ENCODE measurements around the gene CREG1. TPM values are rescaled to one million over a fixed set of nuclear protein-coding genes. Genes with fewer than 3 reads are reported as not detected.
"Not testable (repeated sequence)": the region's sequence is repeated elsewhere in the genome, so short reads cannot be mapped to it uniquely, and the experiment has no call there.

CREG1 gene
- total RNA-seq, 1 donor from 2014 or later = 68.3 TPM

GRCh38 chr1:167567663-167568062, 14.1 kb upstream of the CREG1 start:
- intact Hi-C loops (cut with DNase I) = no loop called here
- no peak for DNase-seq
- no peak for ATAC-seq (ENCODE audit: poor library complexity)

- no peak for ATAC-seq (ENCODE audit: poor library complexity)
- DNase-seq = no peak
- intact Hi-C loops (cut with DNase I) = no loop called here
These were observed 13.2 kb upstream of the CREG1 start for GRCh38 chr1:167566766-167567165.

- ATAC-seq (ENCODE audit: poor library complexity) (no peak), DNase-seq (no peak)
- intact Hi-C loops (cut with DNase I) = no loop called here
These were observed 12.4 kb upstream of the CREG1 start for GRCh38 chr1:167565922-167566321.

- DNase-seq (no peak), ATAC-seq (ENCODE audit: poor library complexity) (peak; percentile 70)
- intact Hi-C loops (cut with DNase I) = no loop called here
These were observed 11.2 kb upstream of the CREG1 start for GRCh38 chr1:167564612-167565270.

DNA sequence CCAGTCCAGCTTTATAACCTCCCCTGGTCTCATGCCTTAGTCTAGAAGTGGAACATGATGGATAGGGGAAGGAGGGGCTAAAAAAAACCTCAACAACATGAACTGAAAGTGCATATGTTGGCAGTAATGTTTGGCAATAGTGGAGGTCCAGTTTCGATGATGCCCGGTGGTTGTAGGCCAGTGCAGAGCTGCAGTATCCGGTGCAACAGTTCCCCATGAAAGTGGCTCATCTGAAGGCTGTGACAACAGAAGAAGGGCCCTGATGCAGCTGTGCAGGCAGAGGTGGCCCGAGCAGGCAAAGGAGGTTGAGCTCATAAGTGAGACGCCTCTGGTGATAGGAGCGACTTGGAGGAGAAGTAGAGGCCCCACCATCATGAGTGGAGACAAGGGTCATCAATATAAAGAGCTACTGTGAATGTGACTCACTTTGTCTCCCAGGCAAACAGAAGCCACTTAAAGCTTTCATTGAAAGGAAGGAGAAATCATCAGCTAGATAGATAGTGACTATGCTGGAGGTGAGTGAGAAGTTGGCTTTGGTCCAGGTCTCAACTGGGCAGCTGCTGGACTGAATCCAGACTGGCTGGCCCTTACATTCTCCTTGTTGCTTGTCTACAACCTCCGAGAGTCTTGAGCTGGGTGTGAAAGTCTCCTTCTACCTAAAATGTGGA, 10.2 kb upstream of the CREG1 start:
- ATAC-seq (ENCODE audit: poor library complexity) = peak; percentile 73

GRCh38 chr1:167562702-167563101, 9.1 kb upstream of the CREG1 start:
- intact Hi-C loops (cut with DNase I) = no loop called here
- DNase-seq (no peak), ATAC-seq (ENCODE audit: poor library complexity) (no peak)

More for the DNA sequence above, 10.2 kb upstream of the CREG1 start:
- intact Hi-C loops (cut with DNase I) = no loop called here
- peak; percentile 48 for DNase-seq

- intact Hi-C loops (cut with DNase I) = no loop called here
- ATAC-seq (ENCODE audit: poor library complexity) (no peak), DNase-seq (no peak)
These were observed 8.2 kb upstream of the CREG1 start for GRCh38 chr1:167561753-167562152.

DNA sequence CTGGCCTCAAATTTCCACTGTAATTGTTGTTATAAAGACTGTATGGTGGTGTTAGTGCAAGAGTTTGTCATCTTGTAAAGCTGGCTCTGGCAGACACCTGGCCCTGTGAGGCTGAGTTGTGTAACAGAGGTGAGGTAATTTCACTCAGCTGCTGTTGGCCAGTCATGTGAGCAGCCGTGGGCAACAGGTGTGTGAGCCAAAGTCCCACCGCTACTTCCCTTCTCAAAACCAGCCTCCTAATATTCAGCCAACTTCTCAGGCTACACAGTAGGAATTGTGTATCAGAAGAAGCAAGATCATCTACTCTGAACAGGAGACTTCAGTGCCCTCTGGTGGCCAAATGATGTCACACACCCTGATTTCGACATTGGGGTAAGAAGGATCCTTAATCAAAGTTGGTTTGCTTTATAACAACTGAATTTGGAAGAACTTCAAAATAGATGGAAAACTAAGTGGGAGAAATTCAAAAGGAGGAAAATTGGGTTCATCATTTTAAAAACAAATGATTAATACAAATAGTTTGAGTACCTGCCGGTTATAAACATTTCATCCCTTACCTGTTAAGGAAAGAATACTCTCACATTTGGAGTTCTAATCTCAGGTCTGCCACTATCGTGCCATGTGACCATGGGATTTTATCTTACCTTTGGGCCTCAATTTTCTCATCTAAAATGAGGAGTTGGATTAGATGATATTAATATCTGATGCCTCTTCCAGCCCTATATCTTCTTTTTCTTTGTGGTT, 2.6 kb upstream of the CREG1 start:
- peak; percentile 28 for ATAC-seq (ENCODE audit: poor library complexity)
- DNase-seq = peak; percentile 78
- intact Hi-C loops (cut with DNase I) = no loop called here

- intact Hi-C loops (cut with DNase I); ATAC-seq (ENCODE audit: poor library complexity); DNase-seq: not testable (repeated sequence)
These were observed 1.5 kb upstream of the CREG1 start for GRCh38 chr1:167555072-167555471.

DNA sequence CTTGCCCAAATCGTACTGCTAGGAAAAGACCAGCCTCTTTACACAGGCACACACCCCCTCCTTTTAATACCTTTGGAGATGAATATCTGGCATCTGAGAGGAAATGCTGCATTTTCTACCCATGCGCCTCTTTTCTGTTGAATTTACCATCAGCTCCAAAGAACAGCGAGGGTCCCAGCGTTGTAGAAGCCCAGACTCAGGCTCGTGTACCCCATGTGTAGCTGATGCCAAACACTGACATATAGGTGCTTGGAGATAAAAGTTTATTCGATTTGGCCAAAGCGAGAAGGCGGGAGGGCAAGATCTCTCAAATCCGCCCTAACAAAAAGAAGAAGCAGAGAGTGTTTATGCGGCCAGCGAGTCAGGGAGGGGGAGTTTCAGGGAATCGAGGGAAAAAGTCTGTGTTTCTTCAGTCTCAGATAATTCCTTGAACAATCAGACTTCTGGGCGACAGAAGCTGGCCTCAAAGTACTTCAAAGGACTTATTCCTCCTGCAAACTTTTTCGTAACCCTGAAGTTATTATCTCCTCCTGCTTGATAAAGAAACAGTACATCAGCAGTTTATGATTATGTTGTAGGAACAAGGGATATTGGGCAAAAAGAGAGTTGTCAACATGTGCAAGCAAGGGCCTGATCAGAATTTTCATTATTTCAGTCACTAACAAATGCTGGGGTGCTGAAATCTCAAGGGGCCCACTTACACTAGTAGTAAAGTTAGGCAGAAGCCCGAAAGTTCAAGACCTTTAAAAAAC, 642 bp upstream of the CREG1 start:
- DNase-seq = no peak
- intact Hi-C loops (cut with DNase I) = no loop called here
- no peak for ATAC-seq (ENCODE audit: poor library complexity)

GRCh38 chr1:167551362-167551761, 2.2 kb downstream of the CREG1 start:
- no peak for ATAC-seq (ENCODE audit: poor library complexity)
- intact Hi-C loops (cut with DNase I) = no loop called here
- DNase-seq = no peak

DNA sequence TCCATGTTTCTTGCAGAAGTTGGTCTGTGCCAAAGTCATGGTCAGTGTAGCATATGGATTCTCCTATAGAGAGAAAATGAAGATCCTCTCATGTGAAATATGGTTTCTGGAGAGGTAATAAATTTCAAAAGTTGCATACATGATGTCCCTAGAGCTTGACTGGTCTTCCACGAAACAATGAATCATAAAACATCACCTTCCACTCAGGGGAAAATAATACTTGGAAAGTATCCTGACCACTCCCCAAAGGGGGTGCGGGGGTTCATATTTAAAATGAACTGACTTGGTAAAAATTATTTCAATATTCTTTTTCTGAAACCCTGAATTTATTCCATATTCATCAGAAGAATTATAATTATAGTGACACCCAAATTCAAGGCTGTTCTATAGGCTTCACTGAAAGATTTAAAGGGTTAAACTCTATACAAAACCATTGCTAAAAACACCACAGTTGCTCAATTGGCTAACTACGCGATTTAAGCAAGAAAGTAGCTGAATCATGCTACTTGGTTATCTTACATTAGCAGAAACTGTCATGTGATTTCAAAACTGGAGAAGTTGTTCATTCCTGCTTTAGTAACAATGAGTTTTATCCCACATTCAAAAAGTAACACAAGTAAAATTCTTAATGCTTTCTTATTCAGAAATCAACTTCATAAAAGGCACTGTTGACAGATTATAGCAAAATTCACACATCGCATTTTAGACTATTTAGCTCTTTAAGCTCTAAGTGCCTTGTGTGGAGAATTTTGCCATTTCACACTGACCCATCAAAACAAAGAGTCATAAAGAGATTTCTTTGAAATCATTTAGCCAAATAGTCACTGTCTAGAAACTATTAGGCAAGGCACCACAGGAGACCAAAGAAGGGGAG, 5.3 kb downstream of the CREG1 start:
- peak; percentile 39 for ATAC-seq (ENCODE audit: poor library complexity)
- intact Hi-C loops (cut with DNase I) = no loop called here

DNA sequence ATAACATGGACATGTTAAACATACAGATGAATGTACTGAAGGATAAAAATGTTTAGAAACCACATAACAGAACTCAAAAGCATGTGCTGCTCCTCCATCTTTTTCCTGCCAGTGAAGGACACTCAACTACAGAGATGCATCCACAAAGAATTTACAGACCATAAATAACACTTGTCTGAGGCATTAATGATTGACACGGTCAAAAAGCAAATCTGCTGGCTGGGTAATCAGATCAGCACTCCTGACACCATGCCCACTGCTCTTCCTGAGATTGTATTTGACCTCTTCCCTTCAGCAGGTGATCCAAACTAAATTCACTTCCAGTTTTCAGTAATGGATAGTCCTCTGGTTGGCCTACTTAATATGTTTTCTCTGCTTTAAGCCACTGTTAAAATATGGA, 6.6 kb downstream of the CREG1 start:
- ATAC-seq (ENCODE audit: poor library complexity) (no peak), DNase-seq (no peak)
- intact Hi-C loops (cut with DNase I) = no loop called here

More for the DNA sequence above, 5.3 kb downstream of the CREG1 start:
- no peak for DNase-seq

- no peak for DNase-seq
- ATAC-seq (ENCODE audit: poor library complexity) = no peak
- intact Hi-C loops (cut with DNase I) = no loop called here
These were observed 8.2 kb downstream of the CREG1 start for GRCh38 chr1:167545349-167545748.

DNA sequence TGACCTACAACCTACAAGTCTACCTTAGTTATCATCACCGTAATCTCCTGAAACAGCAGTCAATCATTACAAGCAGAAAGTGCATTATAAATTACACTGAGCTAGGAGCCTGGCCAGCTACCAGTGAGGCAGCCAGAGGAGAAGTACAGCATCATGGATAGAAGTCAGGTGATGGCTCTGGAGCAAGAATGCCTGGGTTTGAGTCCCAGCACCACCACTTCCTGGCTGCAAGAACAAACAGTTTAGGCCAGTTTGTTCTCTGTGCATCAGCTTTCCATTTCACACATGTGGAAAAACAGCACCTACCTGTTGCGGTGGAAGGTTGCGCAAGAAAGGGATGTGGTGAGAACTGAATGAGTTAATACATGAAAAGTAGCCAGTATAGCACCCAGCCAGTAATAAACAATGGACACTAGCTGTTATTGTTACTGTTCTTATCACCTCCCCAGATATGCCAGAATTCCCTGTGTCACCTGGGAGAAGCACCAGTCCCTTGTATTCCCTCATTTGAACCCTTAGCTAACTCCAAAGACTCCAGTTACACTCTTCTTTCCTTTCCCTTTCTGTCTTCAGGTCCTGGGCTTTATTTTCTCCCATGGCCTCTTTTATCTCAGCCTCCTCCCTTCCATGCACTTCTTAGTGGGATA, 9.0 kb downstream of the CREG1 start:
- ATAC-seq (ENCODE audit: poor library complexity) (no peak), DNase-seq (no peak)
- intact Hi-C loops (cut with DNase I) = no loop called here

GRCh38 chr1:167543199-167543990, 10.2 kb downstream of the CREG1 start:
- peak; percentile 23 for ATAC-seq (ENCODE audit: poor library complexity)
- intact Hi-C loops (cut with DNase I) = no loop called here

More at GRCh38 chr1:167543199-167543990, 10.2 kb downstream of the CREG1 start:
- no peak for DNase-seq
